Measurements from ENCODE around the gene ABR. TPM values are rescaled to one million over a fixed set of nuclear protein-coding genes. Genes with fewer than 3 reads are reported as not detected.
"Not testable (repeated sequence)": the region's sequence is repeated elsewhere in the genome, so short reads cannot be mapped to it uniquely, and the experiment has no call there.

Gene ABR
- total RNA-seq, 2 experiments from 2014 or later = 31.6 to 35.1 TPM

GRCh38 chr17:1073963-1074625 lies 105.7 kb downstream of the ABR start:
- not testable (repeated sequence) for H3K4me1 Mint-ChIP-seq, H3K4me3 Mint-ChIP-seq, DNase-seq

GRCh38 chr17:1073241-1073962 lies 106.4 kb downstream of the ABR start:
- Mint-ChIP-seq H3K9me3 (no peaks in the 10 kb centered on the region), H3K4me1 (no peaks in the 10 kb centered on the region), H3K27me3 (no peaks in the 10 kb centered on the region), H3K4me3 (no peak overlapping the region), H3K36me3 (peaks cover 5% of the 10 kb centered on the region), H3K27ac (no peak overlapping the region)
- no peak for DNase-seq

More at GRCh38 chr17:1073963-1074625, 105.7 kb downstream of the ABR start:
- not testable (repeated sequence) for H3K36me3 Mint-ChIP-seq, H3K27me3 Mint-ChIP-seq, H3K27ac Mint-ChIP-seq, H3K9me3 Mint-ChIP-seq

- no peaks in the 10 kb centered on the region for H3K4me1 Mint-ChIP-seq
- no peak overlapping the region for H3K27ac Mint-ChIP-seq
- no peaks in the 10 kb centered on the region for H3K9me3 Mint-ChIP-seq
- DNase-seq = no peak
- H3K36me3 Mint-ChIP-seq = peaks cover 13% of the 10 kb centered on the region
- H3K4me3 Mint-ChIP-seq = no peak overlapping the region
- no peaks in the 10 kb centered on the region for H3K27me3 Mint-ChIP-seq
Observed at GRCh38 chr17:1072551-1072961, 107.2 kb downstream of the ABR start.

GRCh38 chr17:1071103-1071825 lies 108.5 kb downstream of the ABR start:
- no peak overlapping the region for H3K4me3 Mint-ChIP-seq
- H3K27me3 Mint-ChIP-seq = no peaks in the 10 kb centered on the region
- no peak overlapping the region for H3K27ac Mint-ChIP-seq
- peaks cover 26% of the 10 kb centered on the region for H3K36me3 Mint-ChIP-seq
- no peaks in the 10 kb centered on the region for H3K4me1 Mint-ChIP-seq
- no peak for DNase-seq
- peaks cover 3% of the 10 kb centered on the region for H3K9me3 Mint-ChIP-seq

GRCh38 chr17:1070411-1070810 lies 109.4 kb downstream of the ABR start:
- DNase-seq = no peak
- Mint-ChIP-seq H3K4me1 (no peaks in the 10 kb centered on the region), H3K36me3 (peaks cover 34% of the 10 kb centered on the region), H3K4me3 (no peak overlapping the region), H3K27ac (no peak overlapping the region), H3K9me3 (peaks cover 6% of the 10 kb centered on the region), H3K27me3 (no peaks in the 10 kb centered on the region)

- Mint-ChIP-seq H3K9me3 (peaks cover 6% of the 10 kb centered on the region), H3K4me3 (no peak overlapping the region), H3K27ac (no peak overlapping the region), H3K36me3 (peaks cover 35% of the 10 kb centered on the region), H3K27me3 (no peaks in the 10 kb centered on the region), H3K4me1 (no peaks in the 10 kb centered on the region)
- no peak for DNase-seq
Observed at GRCh38 chr17:1069847-1070246, 109.9 kb downstream of the ABR start.

- no peaks in the 10 kb centered on the region for H3K4me1 Mint-ChIP-seq
- no peak overlapping the region for H3K27ac Mint-ChIP-seq
- DNase-seq = no peak
- peaks cover 35% of the 10 kb centered on the region for H3K36me3 Mint-ChIP-seq
- no peak overlapping the region for H3K4me3 Mint-ChIP-seq
- peaks cover 6% of the 10 kb centered on the region for H3K9me3 Mint-ChIP-seq
- no peaks in the 10 kb centered on the region for H3K27me3 Mint-ChIP-seq
Observed at GRCh38 chr17:1068356-1068755, 111.4 kb downstream of the ABR start.

GRCh38 chr17:1067282-1067956 lies 112.4 kb downstream of the ABR start:
- Mint-ChIP-seq H3K36me3 (peaks cover 37% of the 10 kb centered on the region), H3K9me3 (peaks cover 6% of the 10 kb centered on the region), H3K4me3 (no peak overlapping the region), H3K27me3 (no peaks in the 10 kb centered on the region), H3K27ac (no peak overlapping the region), H3K4me1 (no peaks in the 10 kb centered on the region)
- DNase-seq = no peak

- not testable (repeated sequence) for H3K4me1 Mint-ChIP-seq, H3K27ac Mint-ChIP-seq, H3K9me3 Mint-ChIP-seq, DNase-seq, H3K4me3 Mint-ChIP-seq, H3K27me3 Mint-ChIP-seq
- peaks cover 40% of the 10 kb centered on the region for H3K36me3 Mint-ChIP-seq
Observed at GRCh38 chr17:1065416-1065815, 114.4 kb downstream of the ABR start.

GRCh38 chr17:1060991-1061390 lies 118.8 kb downstream of the ABR start:
- Mint-ChIP-seq H3K27ac (no peak overlapping the region), H3K36me3 (peaks cover 33% of the 10 kb centered on the region), H3K27me3 (no peaks in the 10 kb centered on the region), H3K4me3 (no peak overlapping the region), H3K4me1 (no peaks in the 10 kb centered on the region), H3K9me3 (peaks cover 1% of the 10 kb centered on the region)
- peak; percentile 41 for DNase-seq

- no peaks in the 10 kb centered on the region for H3K9me3 Mint-ChIP-seq
- no peak overlapping the region for H3K4me3 Mint-ChIP-seq
- peaks cover 27% of the 10 kb centered on the region for H3K36me3 Mint-ChIP-seq
- H3K27me3 Mint-ChIP-seq = no peaks in the 10 kb centered on the region
- H3K4me1 Mint-ChIP-seq = no peaks in the 10 kb centered on the region
- no peak for DNase-seq
- H3K27ac Mint-ChIP-seq = peak overlapping the region; percentile 50
Observed at GRCh38 chr17:1059131-1059795, 120.5 kb downstream of the ABR start.

GRCh38 chr17:1058423-1059130 lies 121.2 kb downstream of the ABR start:
- Mint-ChIP-seq H3K4me1 (no peaks in the 10 kb centered on the region), H3K4me3 (no peak overlapping the region), H3K36me3 (peaks cover 27% of the 10 kb centered on the region), H3K27me3 (no peaks in the 10 kb centered on the region), H3K9me3 (no peaks in the 10 kb centered on the region), H3K27ac (no peak overlapping the region)
- peak; percentile 52 for DNase-seq

GRCh38 chr17:1056761-1057160 lies 123.0 kb downstream of the ABR start:
- H3K9me3 Mint-ChIP-seq = no peaks in the 10 kb centered on the region
- H3K27ac Mint-ChIP-seq = peak overlapping the region; percentile 51
- no peaks in the 10 kb centered on the region for H3K4me1 Mint-ChIP-seq
- no peak overlapping the region for H3K4me3 Mint-ChIP-seq
- DNase-seq = no peak
- peaks cover 25% of the 10 kb centered on the region for H3K36me3 Mint-ChIP-seq
- no peaks in the 10 kb centered on the region for H3K27me3 Mint-ChIP-seq
